8988T (cell line): Measurements from ENCODE around the gene SMC2.

Experiments used
- DNase-seq: peaks from one replicate; pipeline ENCODE4 v3.0.0; 2011

Gene SMC2

DNA sequence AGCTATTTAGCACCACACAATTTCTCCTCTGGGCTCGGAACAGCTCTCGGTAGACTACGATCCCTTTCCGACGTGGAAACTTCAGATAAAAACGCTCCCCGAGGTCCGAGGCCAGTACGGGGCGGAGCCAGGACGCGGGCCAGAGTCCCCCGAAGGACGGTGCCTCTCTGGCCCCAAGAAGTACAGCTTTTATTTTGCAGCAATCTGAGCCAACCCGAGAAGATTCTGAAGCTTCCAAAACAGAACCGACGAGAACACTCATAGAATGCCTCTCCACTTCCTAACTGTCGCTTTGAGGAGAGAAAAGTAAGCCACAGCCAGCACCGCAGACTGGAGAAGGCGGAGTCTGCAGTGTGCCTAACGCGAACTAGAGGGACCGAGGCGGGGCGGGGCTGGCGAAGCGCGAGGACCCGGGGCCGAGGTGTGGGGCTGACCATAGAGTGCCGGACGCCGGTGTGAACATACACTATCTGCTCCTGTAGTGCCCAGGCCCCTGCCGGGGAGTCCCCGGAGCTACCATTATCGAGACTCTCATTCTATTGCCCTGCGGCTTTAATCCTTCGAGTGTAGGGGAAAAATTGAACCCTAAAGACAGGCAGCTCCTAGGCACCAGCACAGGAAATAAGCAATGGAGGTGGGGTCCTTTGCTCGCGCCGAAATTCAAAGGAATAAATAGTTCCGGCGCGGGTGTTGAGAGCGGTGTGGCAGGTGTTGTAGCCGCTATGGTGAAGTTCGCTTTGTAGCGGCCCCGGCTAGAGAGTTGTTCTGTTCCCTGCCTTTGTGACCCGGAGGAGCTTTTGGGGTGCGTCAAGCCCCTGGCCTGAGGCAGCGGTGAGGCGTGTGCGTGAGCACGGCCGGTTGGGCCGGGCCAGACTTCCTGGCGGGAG, at the start of gene SMC2:
Gene SMC2, plus strand, starts transcription at position 663 of the 887 bp plus-strand sequence. CDS start 1,076 bp downstream, outside the sequence.
- peak; percentile 59 for DNase-seq

- DNase-seq, result no peak
Measured at GRCh38 chr9:104068546-104068945, 25.6 kb upstream of the SMC2 start.

DNA sequence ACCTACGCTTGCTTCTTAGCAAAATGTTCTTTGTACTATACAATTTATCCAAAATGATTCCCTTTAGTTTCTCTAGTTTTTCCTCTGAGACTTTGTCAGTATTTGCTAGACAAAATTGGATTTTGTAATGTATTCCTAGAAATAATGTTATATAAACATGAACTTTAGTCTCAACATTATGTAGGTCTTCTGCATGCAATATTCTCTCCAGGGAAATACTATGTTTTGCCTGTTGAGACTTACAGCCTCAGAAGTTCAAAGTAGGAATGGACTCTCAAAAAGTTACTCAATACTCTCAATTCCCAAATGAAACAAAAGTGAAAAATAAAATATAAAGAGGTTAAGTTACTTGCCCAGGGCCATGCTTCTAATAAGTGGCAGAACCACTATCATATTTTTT, 24.8 kb upstream of the SMC2 start:
- DNase-seq, result no peak

DNA sequence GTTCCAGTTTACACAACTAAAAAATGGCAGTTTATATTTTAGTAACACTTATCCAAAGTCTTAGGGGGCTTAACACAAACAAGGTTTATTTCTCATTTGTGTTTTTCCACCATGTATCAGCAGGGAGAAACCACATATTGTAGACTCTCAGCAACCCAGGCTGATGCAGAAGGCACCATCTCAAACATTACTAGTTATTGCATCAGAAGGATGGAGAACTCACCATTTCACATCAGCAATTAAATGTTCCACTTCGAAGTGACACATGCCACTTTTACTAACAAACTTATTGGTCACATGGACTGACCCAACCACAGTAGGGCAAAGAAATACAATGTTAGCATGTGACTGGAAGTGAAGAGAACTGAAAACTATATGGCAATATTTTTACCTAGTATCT, 22.5 kb upstream of the SMC2 start:
- DNase-seq, result no peak

DNA sequence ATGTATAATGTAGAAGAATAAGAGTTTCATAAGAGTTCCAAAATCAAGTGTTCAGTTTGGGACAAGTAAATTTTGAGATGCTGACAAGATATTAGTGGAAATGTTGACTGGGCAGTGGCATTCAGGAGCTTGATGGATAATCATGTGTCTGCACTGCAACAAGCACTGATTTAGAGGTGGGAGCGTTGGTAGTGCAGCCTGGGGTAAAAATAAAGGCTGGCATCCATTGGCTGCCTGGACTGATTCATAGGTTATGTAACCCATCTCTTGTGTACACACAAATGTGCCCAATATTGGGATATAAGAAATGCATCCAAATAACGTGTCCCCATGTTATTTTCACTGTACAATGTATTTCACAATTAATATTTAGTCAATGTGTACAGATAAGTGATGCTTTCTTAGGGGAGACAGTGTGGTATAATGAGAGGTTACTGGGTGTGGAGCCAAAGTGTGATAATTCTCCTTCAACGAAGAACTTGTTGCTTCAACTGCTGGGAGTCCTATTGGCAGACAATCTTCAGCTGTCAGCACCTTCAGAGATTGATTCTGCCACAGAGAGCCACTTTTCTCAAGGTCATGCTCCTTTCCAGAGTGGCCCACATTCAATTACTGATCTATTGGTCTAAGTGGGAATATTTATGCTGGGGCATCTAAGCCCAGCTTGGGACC, 20.9 kb upstream of the SMC2 start:
- DNase-seq, result no peak

DNA sequence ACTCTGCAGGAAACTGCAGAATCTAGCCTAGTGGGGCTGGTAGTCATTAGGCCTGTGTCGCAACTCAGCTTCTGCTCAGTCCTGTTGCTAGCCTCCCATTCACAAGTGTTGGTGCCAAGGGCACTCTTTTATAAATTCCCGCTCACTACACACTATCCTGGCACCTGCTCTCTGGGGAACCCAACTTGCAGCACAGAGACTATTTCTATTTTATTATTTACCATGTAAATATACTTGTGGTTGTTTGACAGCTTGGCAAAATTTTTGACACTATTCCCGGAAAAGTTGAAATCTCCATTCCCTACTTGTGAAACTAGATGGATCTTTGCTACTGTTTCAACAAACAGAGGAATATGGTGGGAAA, 20.4 kb upstream of the SMC2 start:
- DNase-seq, result no peak

- DNase-seq, result no peak
Measured at GRCh38 chr9:104074876-104075275, 19.2 kb upstream of the SMC2 start.

DNA sequence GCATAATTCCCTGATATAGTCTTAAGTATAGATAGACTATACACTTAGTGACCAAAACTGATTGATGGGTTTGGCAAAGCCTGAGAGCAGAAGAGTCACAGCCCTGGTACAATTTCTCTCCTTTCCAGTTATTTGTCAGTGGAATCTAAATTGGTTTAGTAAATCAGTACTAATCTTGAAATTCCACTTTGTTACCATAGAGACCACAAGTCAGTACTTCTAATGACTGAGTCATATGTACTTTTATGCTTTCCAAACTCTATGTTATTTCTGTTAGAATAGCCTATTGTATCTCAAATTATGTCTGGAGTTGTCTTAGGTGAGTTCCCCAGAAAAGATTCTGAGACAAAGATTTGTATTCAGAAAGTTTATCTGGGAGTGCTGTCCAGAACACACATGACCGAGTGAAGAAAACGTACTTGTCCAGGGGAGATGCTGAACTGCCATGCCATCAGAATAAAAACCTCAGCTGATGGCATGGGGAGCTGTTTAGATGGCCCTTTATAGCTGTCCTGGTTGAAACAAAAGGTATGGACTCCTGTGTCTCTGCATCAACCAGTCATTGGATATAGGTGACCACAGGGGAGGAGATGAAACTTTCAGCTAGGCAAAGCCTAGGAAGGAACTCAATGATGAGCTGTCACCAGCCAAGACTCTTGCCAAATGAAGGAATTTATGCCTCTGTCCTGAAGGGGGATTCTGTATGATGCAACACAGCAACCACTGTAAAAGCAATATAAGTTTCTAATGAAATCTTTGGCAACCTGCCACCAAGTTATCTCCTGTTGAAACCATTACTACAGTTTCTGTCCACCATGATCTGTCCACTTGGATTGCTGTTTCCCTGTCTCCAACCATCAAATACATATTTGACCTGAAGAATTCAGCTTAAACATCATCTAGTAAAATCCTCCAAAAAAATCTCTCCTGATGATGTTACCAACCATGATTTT, 18.0 kb upstream of the SMC2 start:
- DNase-seq, result no peak

GRCh38 chr9:104078596-104078995, 15.5 kb upstream of the SMC2 start:
- DNase-seq, result no peak

GRCh38 chr9:104080983-104081382, 13.1 kb upstream of the SMC2 start:
- DNase-seq, result no peak

DNA sequence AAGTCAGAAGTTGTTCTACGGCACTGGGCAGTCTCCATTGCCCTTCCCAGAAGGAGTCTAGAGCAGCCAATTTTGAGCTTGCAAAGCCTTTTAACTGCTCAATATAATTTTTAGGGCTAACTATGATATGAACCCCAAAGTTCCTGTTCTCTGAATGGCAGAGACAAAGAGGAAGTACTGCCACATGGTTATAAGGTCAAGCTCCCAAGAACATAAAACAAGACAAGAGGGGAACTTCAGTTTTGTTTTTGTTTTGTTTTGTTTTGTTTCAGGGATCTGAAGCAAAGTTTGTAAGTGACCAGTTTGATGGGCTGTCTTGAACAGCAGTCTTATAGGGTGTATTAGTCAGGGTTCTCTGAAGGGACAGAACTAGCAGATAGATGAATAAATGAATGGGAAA, 11.9 kb upstream of the SMC2 start:
- no peak for DNase-seq

GRCh38 chr9:104085525-104085924, 8.6 kb upstream of the SMC2 start:
- DNase-seq, result no peak

DNA sequence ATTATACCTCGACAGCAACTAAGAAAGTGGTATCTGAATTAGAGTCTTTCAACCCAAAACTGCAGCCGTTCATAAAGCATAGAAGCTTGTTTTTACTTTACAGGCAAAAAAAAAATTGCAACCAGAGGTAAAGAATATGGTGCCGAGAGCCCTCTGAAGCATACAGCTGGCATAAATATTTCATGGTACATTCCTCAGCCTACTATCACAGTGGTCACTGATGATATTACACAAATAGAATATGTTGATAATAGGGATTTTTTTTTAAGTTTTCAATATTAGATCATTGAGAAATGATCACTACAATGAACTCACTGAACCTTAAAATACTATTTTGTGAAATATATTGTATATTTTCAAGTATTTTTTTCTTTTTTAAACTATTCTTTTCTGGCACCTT, 6.2 kb upstream of the SMC2 start:
- DNase-seq, result no peak

DNA sequence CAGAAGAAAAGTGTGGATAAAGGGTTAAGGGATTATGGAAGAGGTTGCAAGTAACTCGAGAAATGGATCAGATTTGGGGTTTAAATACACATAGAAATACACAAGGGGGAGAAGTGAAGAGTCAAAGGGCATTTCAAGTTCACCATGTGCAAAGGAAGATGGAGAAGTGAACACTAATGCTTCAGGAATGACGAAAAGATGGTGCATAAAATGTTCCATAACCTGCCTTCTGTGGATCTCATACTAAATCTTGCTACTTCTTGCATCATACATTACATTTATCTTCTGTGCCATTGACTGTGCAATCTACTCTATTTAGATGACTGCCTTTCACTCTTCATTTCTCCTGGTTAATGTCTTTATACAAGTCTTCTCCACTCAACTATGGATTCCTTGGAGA, 5.7 kb upstream of the SMC2 start:
- no peak for DNase-seq

- no peak for DNase-seq
Measured at GRCh38 chr9:104090578-104090977, 3.5 kb upstream of the SMC2 start.

DNA sequence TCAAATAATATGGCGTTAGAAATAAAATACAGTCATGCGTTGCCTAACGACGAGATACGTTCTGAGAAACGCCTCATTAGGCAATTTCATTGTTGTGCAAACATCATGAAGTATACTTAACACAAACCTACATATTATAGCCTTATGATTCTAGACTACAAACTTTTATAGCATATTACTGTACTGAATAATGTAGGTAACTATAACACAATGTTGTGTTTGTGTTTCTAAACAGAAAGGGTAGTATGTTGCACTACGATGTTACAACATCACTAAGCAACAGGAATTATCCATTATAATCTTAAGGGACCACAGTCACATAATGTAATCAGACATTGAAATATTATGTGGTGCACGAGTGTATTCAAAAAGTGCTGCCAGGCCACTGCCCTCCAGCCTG, 3.0 kb upstream of the SMC2 start:
- DNase-seq, result no peak

- DNase-seq, result no peak
Measured at GRCh38 chr9:104091708-104092107, 2.4 kb upstream of the SMC2 start.

DNA sequence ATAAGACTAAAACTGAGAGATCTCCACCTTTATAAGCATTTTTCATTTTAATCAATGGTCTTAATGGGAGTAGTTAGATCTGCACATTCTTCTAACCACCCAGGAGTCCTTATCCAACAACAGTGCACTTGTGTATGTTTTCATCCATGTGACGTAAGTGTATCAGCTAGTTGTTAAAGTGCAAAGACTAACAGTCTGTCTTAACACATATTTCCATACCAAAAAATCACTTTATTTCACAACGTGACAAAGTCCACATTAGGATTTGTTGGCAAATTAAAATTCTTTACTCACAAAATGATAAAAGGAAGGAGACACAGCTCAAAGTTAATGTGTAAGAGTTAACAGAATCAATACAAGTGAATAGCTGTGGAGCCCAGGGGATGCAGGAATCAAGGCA, 1.9 kb upstream of the SMC2 start:
- no peak for DNase-seq

- DNase-seq, result no peak
Measured at GRCh38 chr9:104092875-104093600, 1.1 kb upstream of the SMC2 start.

DNA sequence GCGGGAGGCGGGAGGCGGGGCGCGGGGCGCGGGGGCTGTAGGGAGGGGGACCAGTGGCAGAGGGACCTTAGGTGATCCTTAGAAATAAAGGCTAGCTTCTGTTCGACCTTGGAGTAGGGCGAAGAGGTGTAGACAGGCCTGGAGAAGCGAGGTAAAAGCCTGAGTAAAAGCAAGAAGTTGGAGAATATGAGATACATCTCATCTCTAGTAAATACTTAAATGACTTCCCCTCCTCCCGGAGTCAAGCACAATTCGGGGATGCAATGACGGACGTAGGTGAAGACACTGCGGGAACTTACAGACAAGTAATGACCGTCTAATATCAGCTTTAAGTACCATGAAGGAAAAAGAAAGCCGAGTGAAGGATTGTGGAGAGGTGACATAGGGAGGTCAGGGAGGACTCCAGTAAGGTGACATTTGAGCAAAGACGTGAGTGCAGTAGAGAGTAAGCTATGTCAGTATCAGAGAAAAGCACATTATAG, 466 bp downstream of the SMC2 start:
- no peak for DNase-seq

- no peak for DNase-seq
Measured at GRCh38 chr9:104099630-104100029, 5.5 kb downstream of the SMC2 start.

GRCh38 chr9:104104360-104104759, 10.3 kb downstream of the SMC2 start:
- DNase-seq, result no peak

DNA sequence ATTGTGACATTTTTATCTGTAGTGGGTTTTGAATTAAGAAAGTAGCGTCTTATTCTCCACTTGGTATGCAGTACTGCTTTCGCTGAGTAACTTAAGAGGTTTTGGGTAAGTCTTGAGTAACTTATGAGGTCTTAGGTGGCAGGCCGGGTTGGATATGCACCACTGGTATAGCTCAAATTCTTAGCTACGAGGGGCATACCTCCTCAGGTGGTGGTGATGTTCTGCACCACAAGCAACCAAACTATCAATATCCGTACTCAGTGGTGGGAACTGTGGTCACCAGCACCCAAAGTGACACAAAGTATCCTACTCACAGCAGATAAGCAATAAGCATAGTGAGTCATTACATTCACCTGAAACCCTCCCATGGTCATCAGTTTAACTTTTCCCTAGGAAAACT, 13.7 kb downstream of the SMC2 start:
- no peak for DNase-seq
